ENCODE results near the gene NXNL1.

The NXNL1 gene

DNA sequence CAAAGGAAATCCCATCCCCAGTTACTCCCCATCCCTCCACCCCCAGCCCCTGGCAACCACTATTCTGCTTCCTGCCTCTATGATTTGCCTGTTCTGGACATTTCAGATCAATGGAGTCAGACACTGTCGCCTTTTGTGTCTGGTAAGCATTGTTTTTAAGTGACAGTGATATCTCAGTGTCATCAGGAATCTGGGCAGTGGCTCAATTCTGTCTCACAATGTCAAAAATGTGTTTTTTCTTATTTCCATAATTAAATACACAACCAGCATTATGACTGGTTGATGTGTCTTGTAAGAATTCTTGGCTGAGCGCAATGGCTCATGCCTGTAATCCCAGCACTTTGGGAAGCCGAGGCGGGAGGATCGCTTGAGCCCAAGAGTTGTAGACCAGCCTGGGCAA lies 30.6 kb upstream of the NXNL1 start:
- H3K4me1 ChIP-seq (ENCODE audit: insufficient read depth, insufficient read length): peaks cover 16% of the 10 kb centered on the region
- no peaks in the 10 kb centered on the region for H3K27me3 ChIP-seq (ENCODE audit: insufficient read depth, insufficient read length)
- no peak overlapping the region for H3K4me3 ChIP-seq (ENCODE audit: insufficient read length, low read depth)
- no peak overlapping the region for H3K9ac ChIP-seq (ENCODE audit: insufficient read length, low read depth)
- TF ChIP-seq ZNF274 (IDR thresholded peaks at IDR 0.05; ENCODE audit: low read depth, low read length) (no peak), YY1 (IDR thresholded peaks at IDR 0.05; ENCODE audit: insufficient read depth, insufficient read length) (no peak), SUZ12 (IDR thresholded peaks at IDR 0.05; ENCODE audit: extremely low read depth, insufficient read depth, insufficient read length) (no peak)
- peaks cover 1% of the 10 kb centered on the region for H3K36me3 ChIP-seq (ENCODE audit: insufficient read depth, insufficient read length, low read length)
- no peak for DNase-seq (ENCODE audit: low read depth, low spot score)
- no peaks in the 10 kb centered on the region for H3K9me3 ChIP-seq (ENCODE audit: insufficient read depth, low read length)

GRCh38 chr19:17490411-17490810 lies 29.7 kb upstream of the NXNL1 start:
- Histone ChIP-seq H3K27me3 (ENCODE audit: insufficient read depth, insufficient read length) (no peaks in the 10 kb centered on the region), H3K4me3 (ENCODE audit: insufficient read length, low read depth) (no peak overlapping the region), H3K9me3 (ENCODE audit: insufficient read depth, low read length) (no peaks in the 10 kb centered on the region), H3K4me1 (ENCODE audit: insufficient read depth, insufficient read length) (peaks cover 15% of the 10 kb centered on the region), H3K36me3 (ENCODE audit: insufficient read depth, insufficient read length, low read length) (peaks cover 6% of the 10 kb centered on the region), H3K9ac (ENCODE audit: insufficient read length, low read depth) (no peak overlapping the region)
- DNase-seq (ENCODE audit: low read depth, low spot score): no peak
- TF ChIP-seq SUZ12 (IDR thresholded peaks at IDR 0.05; ENCODE audit: extremely low read depth, insufficient read depth, insufficient read length) (no peak), YY1 (IDR thresholded peaks at IDR 0.05; ENCODE audit: insufficient read depth, insufficient read length) (no peak), ZNF274 (IDR thresholded peaks at IDR 0.05; ENCODE audit: low read depth, low read length) (no peak)

- TF ChIP-seq SUZ12 (IDR thresholded peaks at IDR 0.05; ENCODE audit: extremely low read depth, insufficient read depth, insufficient read length) (no peak), ZNF274 (IDR thresholded peaks at IDR 0.05; ENCODE audit: low read depth, low read length) (no peak), YY1 (IDR thresholded peaks at IDR 0.05; ENCODE audit: insufficient read depth, insufficient read length) (no peak)
- no peak overlapping the region for H3K4me3 ChIP-seq (ENCODE audit: insufficient read length, low read depth)
- H3K27me3 ChIP-seq (ENCODE audit: insufficient read depth, insufficient read length): no peaks in the 10 kb centered on the region
- H3K9me3 ChIP-seq (ENCODE audit: insufficient read depth, low read length): no peaks in the 10 kb centered on the region
- H3K4me1 ChIP-seq (ENCODE audit: insufficient read depth, insufficient read length): peaks cover 15% of the 10 kb centered on the region
- DNase-seq (ENCODE audit: low read depth, low spot score): no peak
- H3K36me3 ChIP-seq (ENCODE audit: insufficient read depth, insufficient read length, low read length): peaks cover 6% of the 10 kb centered on the region
- no peak overlapping the region for H3K9ac ChIP-seq (ENCODE audit: insufficient read length, low read depth)
These were observed 28.8 kb upstream of the NXNL1 start for GRCh38 chr19:17489392-17490030.

GRCh38 chr19:17488593-17489391 lies 28.1 kb upstream of the NXNL1 start:
- Histone ChIP-seq H3K9ac (ENCODE audit: insufficient read length, low read depth) (peak overlapping the region; percentile 69), H3K36me3 (ENCODE audit: insufficient read depth, insufficient read length, low read length) (peaks cover 6% of the 10 kb centered on the region), H3K4me1 (ENCODE audit: insufficient read depth, insufficient read length) (peaks cover 15% of the 10 kb centered on the region), H3K9me3 (ENCODE audit: insufficient read depth, low read length) (no peaks in the 10 kb centered on the region), H3K4me3 (ENCODE audit: insufficient read length, low read depth) (peak overlapping the region; percentile 64), H3K27me3 (ENCODE audit: insufficient read depth, insufficient read length) (no peaks in the 10 kb centered on the region)
- DNase-seq (ENCODE audit: low read depth, low spot score): peak; percentile 98
- TF ChIP-seq SUZ12 (IDR thresholded peaks at IDR 0.05; ENCODE audit: extremely low read depth, insufficient read depth, insufficient read length): no peak
- TF ChIP-seq YY1 (IDR thresholded peaks at IDR 0.05; ENCODE audit: insufficient read depth, insufficient read length): no peak
- no peak for TF ChIP-seq ZNF274 (IDR thresholded peaks at IDR 0.05; ENCODE audit: low read depth, low read length)

- Histone ChIP-seq H3K4me1 (ENCODE audit: insufficient read depth, insufficient read length) (peaks cover 15% of the 10 kb centered on the region), H3K36me3 (ENCODE audit: insufficient read depth, insufficient read length, low read length) (peaks cover 6% of the 10 kb centered on the region), H3K9ac (ENCODE audit: insufficient read length, low read depth) (no peak overlapping the region), H3K27me3 (ENCODE audit: insufficient read depth, insufficient read length) (peaks cover 1% of the 10 kb centered on the region), H3K9me3 (ENCODE audit: insufficient read depth, low read length) (no peaks in the 10 kb centered on the region), H3K4me3 (ENCODE audit: insufficient read length, low read depth) (no peak overlapping the region)
- TF ChIP-seq SUZ12 (IDR thresholded peaks at IDR 0.05; ENCODE audit: extremely low read depth, insufficient read depth, insufficient read length) (no peak), ZNF274 (IDR thresholded peaks at IDR 0.05; ENCODE audit: low read depth, low read length) (no peak), YY1 (IDR thresholded peaks at IDR 0.05; ENCODE audit: insufficient read depth, insufficient read length) (no peak)
- no peak for DNase-seq (ENCODE audit: low read depth, low spot score)
These were observed 26.8 kb upstream of the NXNL1 start for GRCh38 chr19:17487284-17488121.

GRCh38 chr19:17486545-17487240 lies 26.0 kb upstream of the NXNL1 start:
- no peak for DNase-seq (ENCODE audit: low read depth, low spot score)
- Histone ChIP-seq H3K4me3 (ENCODE audit: insufficient read length, low read depth) (no peak overlapping the region), H3K36me3 (ENCODE audit: insufficient read depth, insufficient read length, low read length) (peaks cover 6% of the 10 kb centered on the region), H3K4me1 (ENCODE audit: insufficient read depth, insufficient read length) (peaks cover 15% of the 10 kb centered on the region), H3K9me3 (ENCODE audit: insufficient read depth, low read length) (no peaks in the 10 kb centered on the region), H3K9ac (ENCODE audit: insufficient read length, low read depth) (no peak overlapping the region), H3K27me3 (ENCODE audit: insufficient read depth, insufficient read length) (peaks cover 1% of the 10 kb centered on the region)
- TF ChIP-seq SUZ12 (IDR thresholded peaks at IDR 0.05; ENCODE audit: extremely low read depth, insufficient read depth, insufficient read length) (no peak), YY1 (IDR thresholded peaks at IDR 0.05; ENCODE audit: insufficient read depth, insufficient read length) (no peak), ZNF274 (IDR thresholded peaks at IDR 0.05; ENCODE audit: low read depth, low read length) (no peak)

Data from NT2/D1 (cell line).